NB4 (cell line): Measurements from ENCODE around the gene PRSS1.

Source experiments
- DNase-seq: peaks from one replicate; pipeline ENCODE4 v3.0.0; 2010; ENCODE audit warnings: low read depth
- H3K4me3 ChIP-seq: one replicate; pipeline ENCODE4 v1.5.1; 2011; ENCODE audit warnings: mild to moderate bottlenecking, low read depth, low read length, moderate library complexity
- MYC ChIP-seq: IDR thresholded peaks from 2 replicates; pipeline ENCODE4 v1.6.1; 2011; ENCODE audit warnings: low read depth, low read length
- POLR2A ChIP-seq: IDR thresholded peaks from 2 replicates; pipeline ENCODE4 v1.6.1; 2011; ENCODE audit warnings: mild to moderate bottlenecking; ENCODE audit not compliant: insufficient read length; ENCODE audit errors: extremely low read depth
- TF ChIP-seq, protein P1 (sequence below): IDR thresholded peaks from one replicate; pipeline ENCODE4 v1.5.1; 2012; ENCODE audit warnings: low read depth, low read length
- TF ChIP-seq, protein P2 (sequence below): IDR thresholded peaks from 2 replicates; pipeline ENCODE4 v1.6.1; 2011; ENCODE audit warnings: low read depth, low read length

Gene PRSS1

DNA sequence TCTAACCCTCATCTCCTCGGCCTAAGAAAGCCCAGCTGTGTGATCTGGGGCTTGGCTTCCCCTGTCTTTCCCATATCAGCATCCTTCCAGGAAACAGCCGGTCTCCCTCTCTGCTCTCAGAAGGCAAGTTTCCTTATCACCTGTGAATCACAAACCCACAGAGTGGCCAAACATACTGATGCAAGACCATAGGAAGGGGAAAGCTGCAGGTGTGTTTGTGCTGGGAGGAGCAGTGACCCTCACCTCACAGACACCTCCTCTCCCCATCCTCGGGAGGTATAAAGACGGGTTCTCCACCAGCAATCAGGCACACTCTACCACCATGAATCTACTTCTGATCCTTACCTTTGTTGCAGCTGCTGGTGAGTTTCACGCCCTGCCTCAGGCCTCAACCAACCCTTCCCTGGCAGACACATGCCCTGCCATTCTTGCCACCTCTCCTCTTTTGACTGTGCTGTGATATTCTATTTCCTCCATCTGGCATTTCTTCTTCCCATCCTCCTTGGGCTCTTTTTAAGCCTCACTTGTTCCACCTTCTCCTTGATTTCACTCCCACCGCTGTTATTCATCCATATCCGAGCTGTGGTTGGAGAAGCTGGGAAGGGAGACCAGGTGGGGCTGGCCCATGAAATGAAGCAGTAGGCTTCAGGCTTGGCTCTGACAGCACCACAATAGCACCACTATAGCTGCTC is 21.5 kb downstream of the PRSS1 start, which contains the start of gene PRSS2:
Gene PRSS2, plus strand, starts transcription at position 310 of the 692 bp plus-strand sequence. Its CDS starts 13 bp downstream, at position 323.
- DNase-seq, result no peak
- no peak within 1 kb of the TSS for H3K4me3 ChIP-seq
- TF ChIP-seq MYC (no peak), POLR2A (no peak)
- TF ChIP-seq, protein P1, sequence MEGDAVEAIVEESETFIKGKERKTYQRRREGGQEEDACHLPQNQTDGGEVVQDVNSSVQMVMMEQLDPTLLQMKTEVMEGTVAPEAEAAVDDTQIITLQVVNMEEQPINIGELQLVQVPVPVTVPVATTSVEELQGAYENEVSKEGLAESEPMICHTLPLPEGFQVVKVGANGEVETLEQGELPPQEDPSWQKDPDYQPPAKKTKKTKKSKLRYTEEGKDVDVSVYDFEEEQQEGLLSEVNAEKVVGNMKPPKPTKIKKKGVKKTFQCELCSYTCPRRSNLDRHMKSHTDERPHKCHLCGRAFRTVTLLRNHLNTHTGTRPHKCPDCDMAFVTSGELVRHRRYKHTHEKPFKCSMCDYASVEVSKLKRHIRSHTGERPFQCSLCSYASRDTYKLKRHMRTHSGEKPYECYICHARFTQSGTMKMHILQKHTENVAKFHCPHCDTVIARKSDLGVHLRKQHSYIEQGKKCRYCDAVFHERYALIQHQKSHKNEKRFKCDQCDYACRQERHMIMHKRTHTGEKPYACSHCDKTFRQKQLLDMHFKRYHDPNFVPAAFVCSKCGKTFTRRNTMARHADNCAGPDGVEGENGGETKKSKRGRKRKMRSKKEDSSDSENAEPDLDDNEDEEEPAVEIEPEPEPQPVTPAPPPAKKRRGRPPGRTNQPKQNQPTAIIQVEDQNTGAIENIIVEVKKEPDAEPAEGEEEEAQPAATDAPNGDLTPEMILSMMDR, result no peak
- TF ChIP-seq, protein P2, sequence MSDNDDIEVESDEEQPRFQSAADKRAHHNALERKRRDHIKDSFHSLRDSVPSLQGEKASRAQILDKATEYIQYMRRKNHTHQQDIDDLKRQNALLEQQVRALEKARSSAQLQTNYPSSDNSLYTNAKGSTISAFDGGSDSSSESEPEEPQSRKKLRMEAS, result no peak

DNA sequence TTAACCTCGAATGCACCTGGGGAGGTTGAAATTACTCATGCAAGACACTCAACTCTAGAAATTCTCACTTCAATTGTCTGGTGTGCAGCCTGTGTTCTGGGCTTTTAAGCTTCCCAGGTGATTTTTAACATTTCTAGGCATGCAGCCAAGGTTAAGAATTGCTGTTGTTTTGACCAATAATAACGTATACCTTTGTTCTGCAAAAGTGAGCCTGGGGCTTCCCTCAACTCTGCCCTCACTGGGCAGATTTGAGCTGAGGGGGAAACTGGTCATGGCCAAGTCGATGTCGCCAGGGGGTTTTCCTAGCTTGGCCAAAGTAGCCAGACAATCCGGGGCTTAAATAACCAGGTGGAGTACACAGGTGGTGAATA is 22.1 kb downstream of the PRSS1 start:
- TF ChIP-seq POLR2A (no peak), MYC (no peak)
- TF ChIP-seq, protein P1, result no peak
- TF ChIP-seq, protein P2, result no peak
- no peak overlapping the region for H3K4me3 ChIP-seq
- DNase-seq, result no peak

DNA sequence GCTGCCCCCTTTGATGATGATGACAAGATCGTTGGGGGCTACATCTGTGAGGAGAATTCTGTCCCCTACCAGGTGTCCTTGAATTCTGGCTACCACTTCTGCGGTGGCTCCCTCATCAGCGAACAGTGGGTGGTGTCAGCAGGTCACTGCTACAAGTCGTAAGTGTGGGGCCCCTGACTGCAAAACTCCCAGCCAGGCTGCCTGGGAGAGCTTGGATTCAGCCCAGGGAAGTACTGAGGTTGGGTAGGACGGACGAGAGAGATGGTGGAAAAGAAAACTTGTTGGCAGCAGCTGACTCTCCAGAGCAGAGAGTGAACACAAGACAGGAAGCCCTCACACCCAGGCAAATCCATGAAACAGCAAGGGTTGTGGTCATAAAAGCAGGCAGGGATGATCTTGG is 22.8 kb downstream of the PRSS1 start:
- no peak for DNase-seq
- no peak for TF ChIP-seq MYC
- no peak for TF ChIP-seq POLR2A
- TF ChIP-seq, protein P2, result no peak
- TF ChIP-seq, protein P1, result no peak
- no peak overlapping the region for H3K4me3 ChIP-seq

DNA sequence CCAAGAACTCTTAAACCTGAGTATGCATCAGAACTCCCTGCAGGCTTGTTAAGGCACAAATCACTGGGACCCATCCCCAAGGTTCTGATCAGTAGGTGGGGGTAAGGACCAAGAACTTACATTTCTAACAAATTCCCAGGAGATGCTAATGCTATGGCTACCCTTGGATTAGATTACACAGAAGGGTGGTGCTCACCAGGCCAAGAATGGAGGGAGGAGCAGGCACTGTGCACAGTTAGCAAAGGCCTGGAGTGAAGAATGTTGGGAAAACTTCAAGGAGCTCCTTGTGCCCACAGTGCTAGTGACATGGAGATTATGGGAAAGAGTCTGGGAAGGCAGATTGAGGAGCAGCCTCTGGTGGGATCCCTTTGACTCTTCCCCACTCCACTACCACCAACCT is 23.4 kb downstream of the PRSS1 start:
- DNase-seq, result no peak
- H3K4me3 ChIP-seq, result no peak overlapping the region
- TF ChIP-seq POLR2A (no peak), MYC (no peak)
- TF ChIP-seq, protein P1, result no peak
- TF ChIP-seq, protein P2, result no peak

DNA sequence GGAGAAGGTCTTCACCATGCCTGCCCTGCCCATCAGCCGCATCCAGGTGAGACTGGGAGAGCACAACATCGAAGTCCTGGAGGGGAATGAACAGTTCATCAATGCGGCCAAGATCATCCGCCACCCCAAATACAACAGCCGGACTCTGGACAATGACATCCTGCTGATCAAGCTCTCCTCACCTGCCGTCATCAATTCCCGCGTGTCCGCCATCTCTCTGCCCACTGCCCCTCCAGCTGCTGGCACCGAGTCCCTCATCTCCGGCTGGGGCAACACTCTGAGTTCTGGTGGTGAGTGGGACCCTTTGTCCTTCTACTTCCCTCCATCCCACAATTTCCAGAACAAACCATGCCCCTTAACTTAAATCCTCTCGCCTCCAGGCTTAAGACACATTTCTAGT is 24.0 kb downstream of the PRSS1 start:
- H3K4me3 ChIP-seq, result no peak overlapping the region
- DNase-seq, result no peak
- TF ChIP-seq, protein P1, result no peak
- TF ChIP-seq MYC, result no peak
- TF ChIP-seq, protein P2, result no peak
- TF ChIP-seq POLR2A, result no peak
